ENCODE data around the gene MILR1. TPM values are rescaled to one million over a fixed set of nuclear protein-coding genes. Genes with fewer than 3 reads are reported as not detected.
"Not testable (repeated sequence)": the region's sequence is repeated elsewhere in the genome, so short reads cannot be mapped to it uniquely, and the experiment has no call there.

Gene MILR1
- polyA plus RNA-seq (2014; cell fraction: cytosol; rRNA removed), result not detected in 2 replicates
- polyA plus RNA-seq (2014; cell fraction: nucleus; rRNA removed), result not detected in 2 replicates

- DNase-seq (ENCODE audit: low spot score), result no peak
Measured at GRCh38 chr17:64448665-64449512, at the start of gene MILR1. MILR1 (plus strand) TSS chr17:64449115; CDS start chr17:64449169, 54 bp downstream.

- no peak for DNase-seq (ENCODE audit: low spot score)
Measured at GRCh38 chr17:64399767-64400156, 49.2 kb upstream of the MILR1 start.

DNA sequence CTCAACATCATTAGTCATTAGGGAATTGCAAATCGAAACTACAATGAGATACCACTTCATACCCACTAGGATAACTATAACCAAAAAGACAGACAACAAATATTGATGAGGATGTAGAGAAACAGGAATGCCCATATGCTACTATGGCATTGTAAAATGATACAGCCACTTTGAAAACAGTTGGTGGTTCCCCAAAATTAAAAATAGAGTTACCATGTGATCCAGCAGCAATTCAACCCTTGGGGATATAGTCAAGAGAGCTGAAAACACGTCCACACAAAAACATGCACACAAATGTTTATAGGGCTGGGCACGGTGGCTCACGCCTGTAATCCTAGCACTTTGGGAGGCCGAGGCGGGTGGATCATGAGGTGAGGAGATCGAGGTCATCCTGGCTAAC is 48.3 kb upstream of the MILR1 start:
- DNase-seq (ENCODE audit: low spot score), result no peak

DNA sequence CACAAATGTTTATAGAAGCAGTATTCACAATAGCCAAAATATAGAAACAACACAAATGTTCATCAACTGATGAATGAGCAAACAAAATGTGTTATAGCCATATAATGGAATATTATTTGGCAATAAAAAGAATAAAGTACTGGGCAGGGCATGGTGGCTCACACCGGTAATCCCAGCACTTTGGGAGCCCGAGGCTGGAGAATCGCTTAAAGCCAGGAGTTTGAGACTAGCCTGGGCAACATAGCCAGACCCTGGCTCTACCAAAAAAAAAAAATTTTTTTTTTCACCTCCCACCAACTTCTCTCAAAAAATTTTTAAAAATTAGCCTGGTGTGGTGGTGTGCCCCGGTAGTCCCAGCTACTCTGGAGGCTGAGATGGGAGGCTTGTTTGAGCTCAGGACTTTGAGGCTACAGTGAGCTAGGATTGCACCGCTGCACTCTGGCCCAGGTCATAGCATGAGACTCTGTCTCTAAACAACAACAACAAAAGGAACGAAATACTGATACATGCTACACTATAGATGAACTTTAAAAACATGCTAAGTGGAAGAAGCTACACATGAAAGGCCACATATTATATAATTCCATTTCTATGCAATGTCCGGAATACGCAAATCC is 47.6 kb upstream of the MILR1 start:
- DNase-seq (ENCODE audit: low spot score), result no peak

DNA sequence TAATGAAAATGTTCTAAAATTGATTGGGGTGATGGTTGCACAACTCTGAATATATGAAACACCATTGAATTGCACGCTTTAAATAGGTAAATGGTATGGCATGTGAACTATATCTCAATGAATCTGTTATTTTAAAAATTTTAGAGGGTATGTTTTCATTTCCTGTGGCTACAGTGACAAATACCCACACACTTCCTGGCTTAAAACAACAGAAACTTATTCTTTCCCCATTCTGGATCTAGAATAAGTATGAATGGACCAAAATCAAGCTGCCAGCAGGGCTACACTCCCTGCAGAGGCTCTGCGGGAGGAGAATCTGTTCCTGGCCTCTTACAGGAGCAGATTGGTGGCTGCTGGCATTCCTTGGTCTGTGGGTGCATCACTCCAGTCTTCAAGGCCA is 47.0 kb upstream of the MILR1 start:
- no peak for DNase-seq (ENCODE audit: low spot score)

DNA sequence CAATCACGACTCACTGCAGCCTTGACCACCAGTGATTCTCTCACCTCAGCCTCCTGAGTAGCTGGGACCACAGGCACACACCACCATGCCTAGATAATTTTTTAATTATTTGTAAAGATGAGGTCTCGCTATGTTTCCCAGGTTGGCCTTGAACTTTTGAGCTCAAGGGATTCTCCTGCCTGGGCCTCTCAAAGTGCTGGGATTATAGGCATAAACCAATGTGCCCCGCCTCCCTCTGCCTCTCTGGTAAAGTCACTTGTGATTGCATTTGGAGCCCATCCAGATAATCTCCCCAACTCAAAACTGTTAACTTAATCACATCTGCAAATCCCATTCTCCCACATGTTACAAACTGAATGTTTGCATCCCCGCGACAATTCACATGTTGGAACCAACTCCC is 46.4 kb upstream of the MILR1 start:
- no peak for DNase-seq (ENCODE audit: low spot score)

- DNase-seq (ENCODE audit: low spot score), result no peak
Measured at GRCh38 chr17:64403881-64404460, 44.9 kb upstream of the MILR1 start.

- DNase-seq (ENCODE audit: low spot score), result no peak
Measured at GRCh38 chr17:64406321-64407200, 42.4 kb upstream of the MILR1 start.

DNA sequence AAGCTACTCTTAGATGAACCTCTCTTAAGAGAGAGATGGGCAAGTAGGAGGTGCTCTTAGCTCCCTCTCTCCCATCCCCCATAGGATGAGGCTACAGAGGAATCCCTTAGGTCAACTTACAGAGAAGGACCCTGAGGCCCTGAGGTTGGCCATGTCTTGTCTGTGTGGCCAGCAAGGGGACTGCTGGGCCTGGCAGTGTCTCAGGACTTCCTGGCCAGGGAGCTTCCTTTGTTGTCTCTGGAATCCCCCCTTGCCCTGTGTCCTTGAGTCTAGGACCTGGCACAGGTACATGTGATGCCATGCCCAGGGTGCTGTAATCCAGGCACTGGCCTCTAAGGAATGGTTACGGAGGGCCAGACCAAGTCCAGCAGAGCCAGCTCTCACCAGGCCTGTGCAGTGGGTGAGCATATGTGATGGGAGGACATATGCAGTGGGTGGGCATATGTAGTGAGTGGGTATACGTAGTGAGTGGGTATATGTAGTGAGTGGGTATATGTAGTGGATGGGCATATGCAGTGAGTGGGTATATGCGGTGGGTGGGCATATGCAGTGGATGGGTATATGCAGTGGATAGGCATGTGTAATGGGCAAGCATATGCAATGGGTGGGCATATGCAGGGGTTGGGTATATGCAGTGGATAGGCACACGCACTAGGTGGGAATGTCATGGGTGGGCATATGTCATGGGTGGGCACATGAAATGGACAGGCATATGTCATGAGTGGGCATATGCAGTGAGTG is 38.0 kb upstream of the MILR1 start:
- no peak for DNase-seq (ENCODE audit: low spot score)

GRCh38 chr17:64411999-64412771 is 36.7 kb upstream of the MILR1 start:
- no peak for DNase-seq (ENCODE audit: low spot score)

DNA sequence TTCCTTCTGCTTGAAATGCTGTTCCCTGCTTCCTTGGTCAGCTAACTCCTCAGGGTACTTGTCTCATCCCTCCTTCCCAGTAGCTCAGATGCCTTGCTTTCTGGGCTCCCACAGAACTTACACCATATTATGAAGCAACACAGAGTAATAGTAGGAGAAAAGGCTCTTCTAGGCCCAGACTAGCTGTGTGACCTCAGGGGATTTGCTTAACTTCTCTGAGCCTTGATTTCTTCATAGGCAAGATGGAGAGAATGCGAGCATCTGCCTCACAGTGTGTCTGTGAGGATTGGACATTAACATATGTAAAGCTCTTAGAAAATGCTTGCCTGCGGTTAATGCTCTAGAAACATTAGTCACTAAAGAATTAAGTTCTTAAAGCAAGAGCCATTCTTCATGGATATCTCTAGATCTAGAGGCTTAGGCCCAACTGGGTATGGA is 36.0 kb upstream of the MILR1 start:
- no peak for DNase-seq (ENCODE audit: low spot score)

DNA sequence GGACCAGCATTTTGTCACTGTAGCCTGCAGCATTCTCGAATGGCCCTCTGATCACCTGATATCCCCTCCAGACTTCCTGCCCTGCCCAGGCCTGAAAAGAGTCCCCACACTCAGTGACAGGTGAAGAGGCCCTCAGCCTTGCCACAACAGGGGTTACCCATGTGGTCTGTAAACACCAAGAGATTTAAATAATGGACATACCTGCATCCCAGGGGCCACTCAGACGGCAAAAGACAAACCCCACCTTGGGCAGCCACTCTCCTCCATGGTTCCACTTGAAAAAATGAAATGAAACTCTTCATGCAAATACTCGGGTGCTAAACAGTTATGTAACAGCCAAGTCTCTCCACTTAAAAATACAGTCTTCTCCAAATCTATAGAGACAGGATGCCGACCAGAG is 35.4 kb upstream of the MILR1 start:
- no peak for DNase-seq (ENCODE audit: low spot score)

DNA sequence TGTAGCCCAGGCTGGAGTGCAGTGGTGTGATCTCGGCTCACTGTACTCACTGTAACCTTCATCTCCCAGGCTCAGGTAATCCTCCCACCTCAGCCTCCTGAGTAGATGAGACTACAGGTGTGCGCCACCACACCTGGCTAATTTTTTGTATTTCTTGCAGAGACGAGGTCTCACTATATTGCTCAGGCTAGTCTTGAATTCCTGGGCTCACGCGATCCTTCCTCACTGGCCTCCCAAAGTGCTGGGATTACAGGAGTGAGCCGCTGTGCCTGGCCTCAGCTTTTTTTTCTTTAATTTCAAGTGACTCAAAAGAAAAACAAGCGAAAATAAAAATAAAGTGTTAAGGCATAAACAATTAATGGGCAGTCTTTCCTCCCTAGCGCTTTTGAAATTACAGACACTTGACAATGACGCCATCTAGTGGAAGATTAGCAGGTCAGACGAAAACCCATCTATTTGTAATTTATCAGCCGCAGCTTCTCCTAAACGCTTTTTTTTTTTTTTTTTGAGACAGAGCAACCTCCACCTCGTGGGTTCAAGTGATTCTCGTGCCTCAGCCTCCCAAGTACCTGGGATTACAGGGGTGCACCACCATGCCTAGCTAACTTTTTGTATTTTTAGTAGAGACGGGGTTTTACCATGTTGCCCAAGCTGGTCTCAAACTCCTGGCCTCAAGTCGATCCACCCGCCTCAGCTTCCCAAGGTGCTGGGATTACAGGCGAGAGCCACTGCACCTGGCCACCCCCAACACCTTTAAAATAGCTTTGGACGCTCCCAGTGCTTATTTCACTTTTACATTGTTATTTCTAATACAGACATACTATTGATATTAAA is 30.2 kb upstream of the MILR1 start:
- peak; percentile 66 for DNase-seq (ENCODE audit: low spot score)

DNA sequence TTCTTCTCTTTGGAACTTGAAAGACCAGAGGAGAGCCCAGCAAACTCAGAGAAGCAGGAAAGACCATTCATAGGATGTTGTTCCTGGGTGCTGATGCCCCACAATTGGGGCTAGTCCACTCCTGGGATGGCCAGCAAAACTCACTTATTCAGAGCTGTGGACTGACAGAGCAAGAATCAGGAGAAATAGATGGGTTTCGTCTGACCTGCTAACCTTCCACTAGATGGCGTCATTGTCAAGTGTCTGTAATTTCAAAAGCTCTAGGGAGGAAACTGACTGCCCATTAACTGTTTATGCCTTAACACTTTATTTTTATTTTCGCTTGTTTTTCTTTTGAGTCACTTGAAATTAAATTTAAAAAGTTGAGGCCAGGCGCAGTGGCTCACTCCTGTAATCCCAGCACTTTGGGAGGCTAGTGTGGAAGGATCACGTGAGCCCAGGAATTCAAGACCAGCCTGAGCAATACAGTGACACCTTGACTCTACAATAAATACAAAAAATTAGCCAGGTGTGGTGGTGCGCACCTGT is 28.7 kb upstream of the MILR1 start:
- DNase-seq (ENCODE audit: low spot score), result peak; percentile 73

DNA sequence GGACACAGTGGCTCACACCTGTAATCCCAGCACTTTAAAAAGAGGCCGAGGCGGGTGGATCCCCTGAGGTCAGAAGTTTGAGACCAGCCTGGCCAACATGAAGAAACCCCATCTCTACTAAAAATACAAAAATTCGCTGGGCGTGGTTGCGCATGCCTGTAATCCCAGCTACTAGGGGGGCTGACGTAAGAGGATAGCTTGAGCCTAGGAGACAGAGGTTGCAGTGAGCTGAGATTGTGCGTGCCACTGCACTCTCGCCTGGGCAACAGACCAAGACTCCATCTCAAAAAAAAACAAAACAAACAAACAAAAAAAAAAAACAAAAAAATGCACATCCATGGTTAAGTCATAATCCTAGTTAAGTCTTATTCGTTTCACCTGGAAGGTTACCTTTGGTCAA is 26.8 kb upstream of the MILR1 start:
- DNase-seq (ENCODE audit: low spot score), result not testable (repeated sequence)

DNA sequence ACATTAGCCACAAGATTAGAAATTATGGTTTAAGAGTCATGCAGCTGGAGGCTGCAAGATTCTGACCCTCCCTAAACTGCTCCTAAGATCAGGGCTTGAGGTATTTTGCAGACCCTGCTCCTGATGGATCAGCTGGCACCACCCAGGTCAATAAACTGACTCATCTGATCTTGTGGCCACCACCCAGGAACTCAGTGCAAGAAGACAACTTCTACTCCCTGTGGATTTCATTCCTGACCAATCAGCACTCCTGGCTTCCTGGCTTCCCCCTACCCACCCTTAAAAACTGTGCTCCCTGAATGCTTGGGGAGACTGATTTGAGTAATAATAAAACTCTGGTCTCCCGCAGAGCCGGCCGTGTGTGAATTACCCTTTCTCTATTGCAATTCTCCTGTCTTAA is 25.0 kb upstream of the MILR1 start:
- no peak for DNase-seq (ENCODE audit: low spot score)

- DNase-seq (ENCODE audit: low spot score), result no peak
Measured at GRCh38 chr17:64424324-64424849, 24.5 kb upstream of the MILR1 start.

GRCh38 chr17:64425191-64425590 is 23.7 kb upstream of the MILR1 start:
- DNase-seq (ENCODE audit: low spot score), result no peak

DNA sequence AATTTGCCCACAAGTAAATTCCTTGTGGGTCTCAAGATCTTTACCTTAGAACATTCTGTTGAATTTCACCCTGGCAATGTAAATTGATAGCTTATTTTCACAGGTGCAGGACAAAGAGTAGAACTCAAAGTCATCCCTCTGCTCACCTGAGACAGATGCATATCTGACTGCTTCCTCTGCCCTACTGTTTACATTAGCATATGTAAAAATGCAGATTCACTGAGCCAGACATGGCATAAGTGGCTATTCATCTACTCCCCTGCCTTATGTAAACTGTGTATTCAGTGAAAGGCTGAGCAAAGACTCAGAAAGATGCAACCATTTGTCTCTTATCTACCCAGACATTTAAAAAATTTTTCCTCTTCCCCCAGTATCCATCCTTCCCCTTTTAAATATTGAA is 22.3 kb upstream of the MILR1 start:
- DNase-seq (ENCODE audit: low spot score), result no peak
